DMS 273 (cell line): ENCODE measurements around the gene IQSEC3.

Experiments
- DNase-seq: peaks from one replicate; lab custom pipeline; 2025; ENCODE audit not compliant: unreplicated experiment; lab: John Stamatoyannopoulos, UW

Gene IQSEC3

DNA sequence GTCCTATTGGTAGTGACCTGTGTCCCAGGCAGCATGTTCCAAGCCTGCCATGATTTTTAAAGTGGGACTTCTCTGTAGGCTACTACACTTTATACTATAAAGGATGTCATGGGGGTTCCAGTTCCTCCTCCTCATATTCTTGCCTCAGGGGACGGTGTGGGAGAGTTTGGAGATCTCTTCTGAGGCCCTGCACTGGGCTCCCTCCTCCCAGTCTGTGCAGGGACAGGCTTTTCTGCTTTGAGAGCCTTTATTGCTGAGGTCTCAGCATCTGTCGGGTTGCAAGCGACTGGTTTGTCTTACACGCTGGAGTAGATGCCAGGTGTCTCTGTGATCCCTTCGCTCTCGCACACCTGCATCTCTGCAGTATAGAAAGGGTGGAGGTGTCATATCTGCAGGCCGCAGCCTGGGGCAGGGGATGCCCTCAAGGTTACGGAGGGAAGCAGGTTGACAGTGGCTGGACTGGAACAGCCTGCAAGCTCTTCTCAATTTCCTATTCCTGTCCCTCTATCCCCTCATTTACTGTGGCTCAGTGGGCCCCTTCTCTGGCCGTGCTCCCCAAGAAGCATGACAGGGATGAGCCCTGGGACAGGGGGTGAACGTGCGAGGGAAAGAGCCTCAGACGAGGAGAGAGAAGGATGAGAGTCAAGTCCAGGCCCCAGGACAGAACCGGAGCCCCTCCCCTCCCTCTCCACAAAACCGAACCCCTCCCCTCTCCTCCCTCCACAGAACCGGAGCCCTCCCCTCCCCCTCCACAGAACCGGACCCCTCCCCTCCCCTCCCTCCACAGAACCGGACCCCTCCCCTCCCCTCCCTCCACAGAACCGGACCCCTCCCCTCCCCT is 96.1 kb downstream of the IQSEC3 start:
- DNase-seq = peak; percentile 11

DNA sequence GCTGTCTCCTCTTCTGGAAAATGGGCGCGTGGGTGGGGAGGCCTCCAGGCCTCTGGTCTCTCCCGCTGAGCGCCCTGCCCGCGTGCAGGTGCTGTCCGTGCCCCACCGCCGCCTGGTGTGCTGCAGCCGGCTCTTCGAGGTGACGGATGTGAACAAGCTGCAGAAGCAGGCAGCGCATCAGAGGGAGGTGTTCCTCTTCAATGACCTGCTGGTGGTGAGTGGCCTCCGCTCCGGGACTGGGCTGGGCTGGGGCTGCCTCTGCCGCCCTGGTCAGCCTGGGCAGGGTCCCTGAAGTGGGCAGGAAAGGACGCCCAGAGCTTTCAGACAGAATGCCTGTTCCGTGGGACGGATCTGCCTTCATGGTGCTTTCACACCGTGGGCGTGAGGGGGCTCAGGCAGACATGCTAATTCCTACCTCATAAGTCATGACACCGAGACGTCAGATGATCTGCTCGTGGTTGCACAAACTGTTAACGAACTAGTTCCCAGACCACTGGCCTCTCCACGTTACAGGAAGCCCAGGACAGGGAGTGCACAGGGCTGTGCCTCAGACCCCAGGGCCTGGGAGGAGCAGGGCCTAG is 96.9 kb downstream of the IQSEC3 start:
- no peak for DNase-seq

DNA sequence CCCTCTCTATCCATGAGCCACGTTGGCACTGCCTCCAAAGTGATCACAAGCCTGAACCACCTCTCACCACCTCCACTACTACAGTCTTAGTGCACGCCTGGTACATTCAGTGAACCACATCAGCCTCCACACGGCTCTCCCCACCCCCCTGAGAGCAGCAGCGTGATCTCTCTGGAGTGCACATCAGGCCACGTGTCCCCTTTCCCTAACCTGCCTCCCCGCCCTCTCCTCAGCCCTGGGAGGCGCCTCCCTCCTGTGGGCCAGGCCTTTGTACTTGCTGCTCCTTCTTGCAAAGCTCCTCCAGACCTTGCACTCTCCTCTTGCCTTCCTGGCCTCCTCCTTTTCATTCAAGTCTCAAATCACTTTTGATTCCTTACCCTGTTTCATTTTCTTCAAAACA is 97.6 kb downstream of the IQSEC3 start:
- DNase-seq = no peak

DNA sequence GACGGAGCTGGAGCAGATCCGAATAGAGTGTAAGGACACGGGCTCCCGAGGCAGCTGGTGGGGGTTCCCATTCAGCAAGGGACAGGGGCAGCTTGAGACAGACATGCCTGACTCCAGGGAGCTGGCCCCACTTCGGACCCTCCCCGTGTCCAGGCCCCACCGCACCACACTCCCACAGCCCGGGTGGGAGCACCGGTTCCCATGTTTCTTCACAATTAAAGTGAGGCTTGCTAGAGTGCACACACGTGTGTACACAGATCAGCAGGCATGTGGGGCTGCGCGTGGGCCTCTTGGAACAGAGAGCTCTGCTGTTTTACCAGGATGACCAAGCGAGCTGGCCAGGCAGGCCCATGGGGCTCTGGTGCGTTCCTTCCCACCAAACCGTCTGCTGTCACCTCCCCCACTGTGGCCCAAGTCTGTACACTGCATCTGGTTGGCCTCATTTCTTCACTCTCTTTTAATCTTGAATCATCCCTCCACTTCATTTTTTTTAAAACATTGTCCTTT is 99.3 kb downstream of the IQSEC3 start:
- no peak for DNase-seq

DNA sequence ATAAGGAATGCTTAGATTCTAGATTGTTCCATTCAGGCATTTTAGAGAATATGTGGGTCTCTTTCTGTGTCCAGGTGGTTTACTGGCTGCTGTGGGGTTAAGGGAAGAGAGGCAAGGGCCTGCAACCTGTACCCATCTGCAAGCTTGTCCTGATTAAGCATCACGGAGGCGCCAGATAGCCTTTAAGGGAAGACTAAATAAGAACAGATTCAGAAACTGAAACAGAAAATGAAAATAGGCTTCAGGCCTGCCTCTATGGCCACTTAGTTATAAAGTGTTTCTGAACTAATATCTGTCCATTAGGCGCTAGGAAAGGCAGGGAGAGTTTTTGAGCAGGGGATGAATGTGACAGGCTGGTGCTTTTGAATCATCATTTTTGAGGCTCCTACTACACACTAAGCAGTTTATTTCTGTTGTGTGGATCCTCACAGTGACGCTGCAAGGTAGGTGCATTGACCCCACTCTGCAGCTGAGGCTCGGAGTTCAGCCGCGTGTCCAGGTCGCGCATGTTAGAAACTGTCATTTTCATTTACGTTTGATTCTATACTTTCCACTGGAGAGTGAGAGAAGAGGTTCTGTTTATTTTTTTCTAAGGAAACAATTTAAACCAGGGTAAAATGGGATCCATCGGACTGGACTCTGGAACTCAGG is 100.0 kb downstream of the IQSEC3 start:
- no peak for DNase-seq

DNA sequence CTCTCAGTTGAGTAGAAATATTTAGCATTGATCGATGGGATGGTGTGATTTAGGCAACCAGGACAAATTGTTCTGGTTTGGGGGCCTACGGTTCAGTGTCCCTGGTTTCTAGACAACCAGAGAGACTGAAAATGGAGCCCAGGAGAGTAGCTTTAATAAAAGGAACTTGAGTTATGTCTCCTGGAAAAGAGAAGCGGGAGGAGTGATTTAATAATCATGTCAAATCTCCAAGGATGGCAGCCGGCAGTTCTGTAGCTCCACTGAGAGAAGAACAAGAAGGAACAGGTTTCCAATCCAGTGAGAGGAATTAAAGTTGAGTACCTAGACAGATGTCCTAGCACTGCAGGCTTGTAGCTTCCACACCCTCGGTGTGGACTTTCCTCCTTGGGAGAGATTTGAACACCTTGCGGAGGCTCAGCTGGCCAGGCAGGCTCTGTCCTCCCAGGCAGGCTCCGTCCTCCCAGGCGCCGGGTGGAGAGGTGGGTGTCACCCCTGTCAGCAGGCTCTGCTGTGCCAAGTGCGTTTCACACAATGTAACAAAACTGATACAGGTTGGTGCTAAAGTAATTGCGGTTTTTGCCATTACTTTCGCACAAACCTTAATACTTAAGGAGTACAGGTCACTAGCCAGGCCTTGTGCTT is 101.5 kb downstream of the IQSEC3 start:
- DNase-seq = no peak

DNA sequence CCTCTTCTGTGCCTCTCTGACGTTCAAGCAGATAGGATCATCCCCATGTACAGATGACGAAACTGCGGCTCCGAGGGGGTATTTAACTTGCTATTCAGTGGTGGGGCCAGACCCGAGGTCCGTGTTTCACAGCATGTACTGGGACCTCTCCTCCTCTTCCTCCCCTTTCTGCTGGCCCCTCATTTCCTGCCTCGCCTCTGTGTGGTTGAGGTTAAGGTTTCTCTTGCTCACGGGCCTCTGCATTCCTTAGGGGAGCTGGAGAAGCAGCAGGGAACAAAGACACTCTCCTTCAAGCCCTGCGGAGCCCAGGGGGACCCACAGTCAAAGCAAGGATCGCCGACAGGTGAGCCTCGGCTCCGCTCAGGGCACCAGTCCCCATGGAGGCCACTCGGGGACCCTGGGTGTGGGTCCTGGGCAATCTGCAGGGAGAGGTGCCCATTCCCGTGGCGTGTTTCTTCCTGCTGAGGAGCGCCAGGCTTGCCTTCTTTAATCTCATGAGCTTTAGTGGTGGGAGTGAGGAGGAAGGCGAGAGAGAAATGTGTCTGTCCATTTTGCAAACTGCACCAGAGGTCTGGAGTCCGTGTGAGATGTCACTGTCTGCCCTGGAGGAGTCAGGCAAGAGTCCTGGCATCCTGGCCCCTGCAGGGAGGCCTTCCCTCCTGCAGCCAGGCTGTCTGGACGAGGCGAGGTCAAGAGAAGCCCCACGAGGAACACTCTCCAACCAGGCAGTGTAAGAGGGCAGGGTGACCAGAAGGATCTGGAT is 102.4 kb downstream of the IQSEC3 start:
- no peak for DNase-seq

DNA sequence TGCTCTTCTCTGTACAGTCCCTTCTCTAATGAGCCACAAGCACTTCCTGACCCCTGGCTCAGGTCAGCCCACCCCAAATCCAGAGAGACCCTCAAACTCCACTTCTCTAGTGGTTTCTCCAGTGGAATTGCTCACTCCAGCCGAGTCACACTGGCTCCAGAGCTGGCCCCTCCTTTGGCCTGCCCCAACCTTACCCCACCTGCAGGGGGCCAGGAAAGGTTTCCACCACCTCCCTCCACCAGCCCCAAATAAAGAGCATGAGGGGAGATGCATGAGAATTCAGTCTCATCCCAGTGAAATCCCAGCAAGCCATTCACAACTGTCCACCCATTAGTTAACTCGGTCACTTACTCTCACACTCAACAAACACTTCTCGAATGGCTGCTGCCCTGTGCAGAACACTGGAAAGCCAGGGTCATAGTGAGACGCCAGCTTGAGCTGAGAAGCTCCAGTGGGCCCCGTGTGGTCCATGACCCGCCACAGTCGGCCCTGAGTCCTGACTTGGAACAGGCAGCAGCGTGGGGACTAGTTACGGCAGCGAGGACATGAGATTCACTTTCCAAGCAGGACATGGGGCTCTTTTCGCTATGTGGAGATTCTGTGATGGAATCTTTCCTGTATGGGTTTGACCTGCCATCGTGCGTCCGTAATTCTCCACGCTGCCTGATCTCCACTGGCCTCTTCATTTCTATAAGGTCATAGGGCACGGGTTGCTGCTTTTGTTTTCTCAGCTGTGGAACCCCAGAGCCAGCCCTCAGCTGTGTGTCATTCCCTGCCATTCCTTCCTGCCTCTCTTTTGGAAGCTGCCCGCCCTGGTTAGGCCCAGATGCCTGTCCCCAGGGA is 103.2 kb downstream of the IQSEC3 start:
- DNase-seq = peak; percentile 26

DNA sequence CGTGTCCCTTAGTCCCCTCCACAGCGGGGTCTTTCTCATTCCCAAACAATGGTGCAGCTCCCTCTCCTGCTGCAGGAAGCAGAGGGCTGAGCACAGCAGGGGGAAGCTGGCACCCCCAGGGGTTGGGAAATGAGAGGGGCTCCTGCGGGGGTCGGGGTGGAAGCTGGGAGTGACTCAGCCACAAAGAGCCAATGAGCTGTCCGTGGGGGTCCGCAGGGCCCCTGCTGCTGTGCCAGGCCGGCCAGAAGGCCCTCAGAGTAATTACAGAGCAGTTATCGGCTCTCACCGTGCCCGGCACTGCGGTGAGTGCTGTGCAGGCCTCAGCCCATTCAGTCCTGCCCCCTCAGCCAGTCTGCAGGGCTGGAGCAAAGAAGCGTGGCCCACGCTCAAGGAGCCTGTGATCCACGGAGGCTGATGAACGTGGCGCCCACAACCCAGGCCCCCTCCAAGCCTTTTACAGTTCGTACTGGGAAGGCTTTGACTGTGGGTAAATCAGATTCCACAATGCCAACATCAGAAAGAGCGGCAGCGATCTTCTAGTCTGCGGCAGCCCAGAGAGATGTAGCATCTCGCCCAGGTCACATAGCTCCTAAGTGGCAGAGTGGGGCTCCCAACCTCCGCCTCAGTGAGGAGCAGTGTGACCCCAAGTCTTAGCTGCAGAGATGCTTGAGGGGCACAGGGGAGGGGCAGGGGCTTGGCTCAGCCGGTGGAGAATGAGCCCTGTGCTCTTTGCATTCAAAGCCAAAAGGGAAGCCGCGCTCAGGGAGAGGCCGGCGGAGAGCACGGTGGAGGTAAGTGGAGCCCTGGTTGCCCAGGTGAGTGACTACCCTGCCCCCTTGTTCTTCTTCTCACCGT is 104.0 kb downstream of the IQSEC3 start:
- no peak for DNase-seq

DNA sequence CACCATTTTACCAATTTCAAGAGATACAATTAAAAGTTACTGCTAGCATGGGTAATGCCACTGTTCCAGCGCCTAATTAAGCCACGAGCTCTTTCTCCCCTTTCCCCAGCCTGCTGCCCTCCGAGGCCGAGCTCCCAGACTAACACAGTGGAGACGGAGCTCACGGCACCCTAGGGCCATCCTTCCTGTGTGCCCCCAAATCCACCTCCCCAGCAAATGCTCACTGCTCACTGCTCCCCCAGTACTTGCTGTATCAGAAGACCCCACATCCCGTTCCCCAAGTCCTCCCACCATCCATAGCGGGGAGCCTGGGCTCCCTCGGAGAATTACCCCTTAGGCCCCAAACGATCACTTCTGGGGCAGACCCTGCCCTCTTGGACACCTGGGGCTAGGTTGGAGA is 104.7 kb downstream of the IQSEC3 start:
- DNase-seq = no peak

DNA sequence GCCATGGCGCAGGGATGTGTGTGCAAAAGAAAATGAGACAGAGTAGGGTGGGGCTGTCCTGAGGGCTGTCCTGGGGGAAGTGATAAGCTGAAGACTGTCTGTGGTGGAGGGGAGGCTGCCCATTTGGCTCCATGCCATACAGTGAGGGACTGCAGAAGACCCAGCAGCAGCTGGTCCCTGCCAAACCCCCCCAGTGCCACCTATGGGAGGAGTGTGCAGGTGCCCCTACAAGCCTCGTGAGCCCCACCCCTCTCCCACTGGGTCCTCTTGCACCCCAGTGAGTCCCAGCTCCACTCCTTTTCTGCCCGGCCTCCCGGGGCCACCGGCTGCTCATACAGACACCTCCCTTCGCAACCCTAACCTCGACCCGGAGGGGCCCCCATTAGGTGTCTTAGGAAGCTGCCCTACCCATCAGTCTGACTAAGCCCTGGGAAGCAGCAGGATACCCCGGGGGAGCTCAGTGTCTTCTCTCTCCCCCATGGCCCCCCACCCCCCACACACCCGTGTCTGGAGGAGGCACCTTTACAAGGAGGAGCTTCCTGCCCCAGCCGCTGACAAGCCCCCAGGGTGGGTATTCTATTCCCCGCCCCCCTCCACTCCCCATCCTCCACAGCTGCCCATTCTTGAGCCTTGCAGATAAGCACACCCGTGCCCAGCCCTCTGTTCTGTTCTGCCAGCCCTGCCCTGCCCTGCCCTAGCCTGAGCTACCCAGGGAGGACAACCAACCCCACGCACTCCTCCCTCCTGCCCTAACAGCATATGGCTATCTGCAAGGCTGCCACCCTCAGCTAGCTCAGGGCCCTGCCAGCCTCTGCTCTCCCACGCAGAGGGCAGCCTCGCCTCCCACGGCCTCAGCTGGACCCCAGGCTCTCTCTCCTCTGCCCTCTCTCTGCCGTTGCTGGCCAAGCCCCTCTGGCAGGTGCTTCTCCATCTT is 105.4 kb downstream of the IQSEC3 start:
- peak; percentile 29 for DNase-seq

DNA sequence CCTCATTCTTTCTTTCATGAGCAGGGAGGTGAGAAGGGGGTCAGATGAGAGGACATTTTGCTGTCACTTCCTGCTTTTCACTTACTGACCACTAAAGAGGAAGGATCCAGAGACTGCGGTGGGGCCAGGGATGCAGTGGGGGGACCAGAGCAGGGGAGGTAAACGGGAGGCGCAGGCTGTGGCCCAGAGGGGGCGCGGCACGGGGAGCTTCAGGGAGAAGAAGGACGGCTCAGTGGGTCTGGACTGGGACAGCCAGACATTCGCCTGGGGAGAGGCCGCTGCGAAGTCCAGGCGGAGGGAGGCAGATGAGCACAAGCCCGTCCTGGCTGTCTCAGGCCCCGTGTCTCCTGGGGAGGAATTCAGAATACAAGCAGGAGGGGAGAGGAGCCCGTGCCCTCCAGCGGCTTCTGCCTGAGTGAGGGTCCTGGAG is 106.2 kb downstream of the IQSEC3 start:
- no peak for DNase-seq

DNA sequence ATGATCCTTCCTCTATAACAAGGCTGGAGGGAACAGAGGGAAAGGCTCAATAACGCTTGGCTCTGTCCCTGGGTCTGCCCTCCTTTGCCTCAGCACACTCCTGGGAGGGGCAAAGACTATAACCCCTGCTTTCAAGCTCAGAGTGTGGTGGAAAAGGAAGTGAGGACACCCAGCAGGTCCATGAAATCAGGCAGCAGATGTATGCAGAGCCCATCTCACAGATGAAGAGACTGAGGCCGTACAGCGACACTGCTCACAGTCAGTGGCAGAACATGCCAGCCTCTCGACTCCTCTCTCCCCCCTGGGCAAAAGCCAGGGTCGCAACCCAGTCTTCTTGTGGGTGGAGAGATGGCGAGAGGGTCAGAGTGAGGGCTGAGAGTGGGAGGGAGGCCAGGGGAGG is 107.6 kb downstream of the IQSEC3 start:
- DNase-seq = no peak

DNA sequence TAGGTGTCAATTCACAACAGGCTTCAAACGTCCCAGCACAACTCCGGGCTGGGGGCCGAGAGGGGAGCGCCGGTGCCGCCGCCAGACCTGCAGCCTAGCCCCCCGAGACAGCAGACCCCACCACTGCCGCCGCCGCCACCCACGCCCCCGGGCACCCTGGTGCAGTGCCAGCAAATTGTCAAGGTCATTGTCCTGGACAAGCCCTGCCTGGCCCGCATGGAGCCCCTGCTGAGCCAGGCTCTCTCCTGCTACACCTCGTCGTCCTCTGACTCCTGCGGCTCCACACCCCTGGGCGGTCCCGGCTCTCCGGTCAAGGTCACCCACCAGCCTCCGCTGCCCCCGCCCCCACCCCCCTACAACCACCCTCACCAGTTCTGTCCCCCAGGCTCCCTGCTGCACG is 108.0 kb downstream of the IQSEC3 start:
- DNase-seq = no peak

DNA sequence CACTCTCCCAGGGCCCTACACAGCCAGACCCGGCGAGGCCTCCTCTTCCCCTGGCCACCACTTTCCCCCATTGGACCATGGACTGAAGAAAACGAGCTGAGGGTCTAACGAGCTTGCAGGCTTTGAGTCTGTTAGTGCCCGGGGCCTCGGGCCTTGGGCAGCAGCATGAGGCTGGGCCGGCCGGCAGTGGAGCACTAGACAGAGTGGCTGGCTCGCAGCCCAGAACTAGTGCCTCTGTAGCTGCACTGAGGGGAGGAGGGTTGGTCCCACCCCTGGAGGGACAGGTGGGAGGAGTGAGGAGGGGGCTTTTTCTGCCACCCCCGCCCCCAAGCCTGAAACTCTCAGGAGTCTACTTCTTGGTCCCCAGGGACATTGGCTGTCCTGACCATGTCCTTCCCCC is 108.7 kb downstream of the IQSEC3 start:
- peak; percentile 64 for DNase-seq

DNA sequence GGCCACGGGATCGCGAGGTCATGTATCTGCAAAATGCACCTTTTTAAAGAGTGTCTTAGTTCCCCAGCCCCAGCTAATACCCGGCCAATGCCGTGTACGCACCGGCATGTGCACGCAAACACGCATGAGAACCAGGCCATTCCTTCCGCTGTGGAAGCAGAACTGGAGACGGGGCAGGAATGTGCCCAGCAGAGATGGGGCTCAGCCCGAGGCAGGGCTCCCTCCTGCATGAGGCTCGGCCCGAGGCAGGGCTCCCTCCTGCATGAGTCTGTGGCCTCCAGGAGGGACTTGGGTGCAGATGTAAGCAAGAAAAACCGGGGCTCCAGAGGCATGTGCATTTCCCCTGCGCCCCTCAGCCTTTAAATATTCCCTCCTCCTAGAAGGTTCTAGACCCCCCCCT is 109.2 kb downstream of the IQSEC3 start:
- peak; percentile 31 for DNase-seq

DNA sequence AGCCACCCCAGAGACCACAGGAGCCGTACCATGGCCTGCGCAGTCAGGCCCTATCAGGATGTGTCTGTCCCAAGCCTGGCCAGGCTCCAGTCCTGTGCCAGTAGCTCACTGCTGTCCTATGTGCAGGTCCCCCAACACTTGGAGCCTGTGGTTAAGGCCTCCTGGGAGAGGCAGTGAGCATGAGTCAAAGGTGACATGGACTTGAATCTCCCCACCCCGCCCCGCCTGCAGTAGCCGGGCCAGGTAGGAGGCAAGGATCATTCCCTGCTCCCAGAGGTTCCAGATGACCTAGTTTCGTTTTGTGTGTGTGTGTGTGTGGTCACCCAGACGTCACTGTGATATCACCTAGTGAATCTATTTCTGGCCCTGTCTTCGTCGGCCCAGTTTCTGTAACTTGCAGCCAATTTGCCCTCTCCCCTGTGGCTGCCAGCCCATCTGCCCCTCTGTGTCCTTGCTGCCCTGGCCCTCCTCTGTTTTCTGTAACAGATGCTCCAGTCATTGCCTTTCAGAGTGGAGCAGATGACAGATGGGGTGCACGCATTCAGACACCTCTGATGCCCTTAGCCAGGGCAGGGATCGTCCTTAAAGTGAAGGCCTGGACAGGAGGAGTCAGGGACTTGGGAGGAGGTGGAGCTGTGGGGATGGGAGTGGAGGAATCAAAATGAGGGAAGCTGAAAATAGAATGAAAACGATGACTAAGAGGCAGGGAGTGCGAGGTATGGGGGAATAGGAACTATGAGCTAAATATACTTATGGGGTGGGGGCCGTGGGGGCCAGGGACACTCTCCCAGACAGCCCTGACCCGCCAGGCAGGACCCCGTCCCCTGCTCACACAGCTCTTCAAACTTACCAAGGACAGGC is 110.0 kb downstream of the IQSEC3 start:
- peak; percentile 96 for DNase-seq
